Measurements from ENCODE around the gene TPM3.

The TPM3 gene

DNA sequence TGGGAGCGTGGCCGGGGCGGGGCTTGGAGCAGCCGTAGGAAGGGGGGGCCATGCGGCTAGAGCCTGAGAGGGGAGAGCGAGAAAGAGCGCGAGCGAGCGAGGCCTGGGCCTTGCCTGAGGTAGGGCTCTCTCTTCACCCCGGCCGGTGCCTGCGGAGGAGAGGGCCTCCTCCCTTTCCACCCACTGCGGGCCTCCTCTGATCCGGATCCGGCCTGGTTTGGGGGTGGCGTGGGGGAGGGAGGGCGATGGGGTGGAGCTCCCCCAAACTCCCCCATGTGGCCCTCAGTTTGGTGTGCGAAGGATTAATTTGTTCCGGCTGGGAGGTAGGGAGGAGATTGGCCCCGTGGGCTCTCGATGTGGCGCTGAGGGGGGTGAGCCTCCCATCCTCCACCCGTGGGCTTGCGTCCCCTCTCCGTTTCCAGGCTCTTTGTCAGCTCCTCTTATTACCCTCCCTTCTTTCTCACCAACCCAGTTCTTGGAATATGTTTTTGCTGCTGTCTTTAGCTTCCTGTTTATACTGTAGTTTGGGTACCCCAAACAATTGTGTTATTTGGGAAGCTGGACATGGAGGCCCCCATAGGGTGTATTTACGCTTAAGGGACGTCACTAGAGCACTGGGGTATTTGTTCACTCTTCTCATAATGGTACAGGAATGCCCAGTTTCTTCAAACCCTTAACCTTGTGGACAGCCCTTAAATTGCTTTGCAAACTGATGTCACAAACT lies 29.5 kb upstream of the TPM3 start:
- no peak overlapping the region for H2BK12ac ChIP-seq (ENCODE audit: low read length)
- H3K18ac ChIP-seq (ENCODE audit: low read length) = peak overlapping the region; percentile 97
- peaks cover 6 to 19% of the 10 kb centered on the region in 2 experiments for H3K36me3 ChIP-seq (ENCODE audit: control insufficient read depth in 1 of 2, insufficient read depth in 2 of 2, low read length in 2 of 2)
- H4K12ac ChIP-seq (ENCODE audit: low read depth, low read length) = peak overlapping the region; percentile 98
- peak overlapping the region; percentile 97 for H3K9ac ChIP-seq (ENCODE audit: low read length)
- peak; percentile 42 to 61 for DNase-seq
- H3K79me1 ChIP-seq (ENCODE audit: low read length) = peaks cover 13% of the 10 kb centered on the region
- peak overlapping the region; percentile 97 for H2BK5ac ChIP-seq (ENCODE audit: low read depth, low read length, poor library complexity)
- H3K27me3 ChIP-seq (ENCODE audit: insufficient read depth, low read length) = no peaks in the 10 kb centered on the region
- peak overlapping the region; percentile 100 for H3K4ac ChIP-seq (ENCODE audit: low read depth, low read length)
- H3K23ac ChIP-seq (ENCODE audit: low read length) = no peak overlapping the region
- peak overlapping the region; percentile 95 for H4K8ac ChIP-seq (ENCODE audit: low read depth, low read length)
- peak overlapping the region; percentile 75 for H3K4me2 ChIP-seq (ENCODE audit: low read length)
- peaks cover 2 to 4% of the 10 kb centered on the region in 2 experiments for H3K4me1 ChIP-seq (ENCODE audit: control insufficient read depth in 1 of 2, insufficient read depth in 2 of 2, low read length in 2 of 2)
- peak overlapping the region; percentile 98 for H2AK5ac ChIP-seq (ENCODE audit: low read length)
- peak overlapping the region; percentile 97 for H4K91ac ChIP-seq (ENCODE audit: low read depth, low read length)
- peak overlapping the region; percentile 72 for H2AFZ ChIP-seq (ENCODE audit: insufficient read depth, low read length, poor library complexity)
- peak overlapping the region; percentile 99 for H3K14ac ChIP-seq (ENCODE audit: low read length)
- H3K9me3 ChIP-seq (ENCODE audit: insufficient read depth, low read depth, low read length) = no peaks in the 10 kb centered on the region
- H2BK120ac ChIP-seq (ENCODE audit: insufficient read depth, low read length, poor library complexity) = peak overlapping the region; percentile 89
- peaks cover 20% of the 10 kb centered on the region for H3K79me2 ChIP-seq (ENCODE audit: control insufficient read depth, insufficient read depth, low read length, poor library complexity)
- H3K4me3 ChIP-seq (ENCODE audit: low read depth, low read length) = peak overlapping the region; percentile 89
- H3K27ac ChIP-seq (ENCODE audit: low read depth, low read length) = peak overlapping the region; percentile 83
- no CpG with 5 or more reads among the region's 28 CpGs for WGBS (ENCODE audit: extremely low coverage, insufficient coverage, insufficient read length)

DNA sequence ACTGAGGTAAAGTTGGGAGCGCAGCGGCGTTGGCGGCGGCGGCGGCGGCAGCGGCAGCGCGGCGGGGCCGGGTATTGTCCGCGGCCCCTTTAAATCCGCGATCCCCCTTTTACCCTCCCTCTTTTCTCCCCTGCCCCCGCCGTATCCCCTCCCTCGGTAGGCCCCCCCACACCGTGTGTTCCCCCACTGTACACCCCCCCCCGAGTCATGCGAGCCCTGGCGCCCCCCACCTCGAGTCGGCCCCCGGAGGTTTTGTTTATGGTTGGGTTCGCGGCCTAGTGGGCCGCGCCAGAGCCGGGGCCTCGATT lies 29.0 kb upstream of the TPM3 start:
- Histone ChIP-seq H3K9ac (ENCODE audit: low read length) (peak overlapping the region; percentile 97), H2AFZ (ENCODE audit: insufficient read depth, low read length, poor library complexity) (no peak overlapping the region), H3K4me1 (ENCODE audit: control insufficient read depth in 1 of 2, insufficient read depth in 2 of 2, low read length in 2 of 2) (peaks cover 2 to 4% of the 10 kb centered on the region in 2 experiments), H2BK12ac (ENCODE audit: low read length) (no peak overlapping the region), H2AK5ac (ENCODE audit: low read length) (peak overlapping the region; percentile 98), H4K91ac (ENCODE audit: low read depth, low read length) (peak overlapping the region; percentile 97), H3K27me3 (ENCODE audit: insufficient read depth, low read length) (no peaks in the 10 kb centered on the region), H2BK5ac (ENCODE audit: low read depth, low read length, poor library complexity) (peak overlapping the region; percentile 97), H2BK120ac (ENCODE audit: insufficient read depth, low read length, poor library complexity) (peak overlapping the region; percentile 89), H3K4me3 (ENCODE audit: low read depth, low read length) (peak overlapping the region; percentile 89), H4K12ac (ENCODE audit: low read depth, low read length) (peak overlapping the region; percentile 98), H3K36me3 (ENCODE audit: control insufficient read depth in 1 of 2, insufficient read depth in 2 of 2, low read length in 2 of 2) (peaks cover 5 to 18% of the 10 kb centered on the region in 2 experiments), H3K4ac (ENCODE audit: low read depth, low read length) (peak overlapping the region; percentile 100), H3K79me1 (ENCODE audit: low read length) (peaks cover 13% of the 10 kb centered on the region), H3K23ac (ENCODE audit: low read length) (no peak overlapping the region), H3K27ac (ENCODE audit: low read depth, low read length) (peak overlapping the region; percentile 83), H3K9me3 (ENCODE audit: insufficient read depth, low read depth, low read length) (no peaks in the 10 kb centered on the region), H3K18ac (ENCODE audit: low read length) (peak overlapping the region; percentile 97), H4K8ac (ENCODE audit: low read depth, low read length) (peak overlapping the region; percentile 95), H3K79me2 (ENCODE audit: control insufficient read depth, insufficient read depth, low read length, poor library complexity) (peaks cover 20% of the 10 kb centered on the region), H3K4me2 (ENCODE audit: low read length) (peak overlapping the region; percentile 75), H3K14ac (ENCODE audit: low read length) (peak overlapping the region; percentile 99)
- DNase-seq = no peak
- WGBS (ENCODE audit: extremely low coverage, insufficient coverage, insufficient read length) = no CpG with 5 or more reads among the region's 33 CpGs

DNA sequence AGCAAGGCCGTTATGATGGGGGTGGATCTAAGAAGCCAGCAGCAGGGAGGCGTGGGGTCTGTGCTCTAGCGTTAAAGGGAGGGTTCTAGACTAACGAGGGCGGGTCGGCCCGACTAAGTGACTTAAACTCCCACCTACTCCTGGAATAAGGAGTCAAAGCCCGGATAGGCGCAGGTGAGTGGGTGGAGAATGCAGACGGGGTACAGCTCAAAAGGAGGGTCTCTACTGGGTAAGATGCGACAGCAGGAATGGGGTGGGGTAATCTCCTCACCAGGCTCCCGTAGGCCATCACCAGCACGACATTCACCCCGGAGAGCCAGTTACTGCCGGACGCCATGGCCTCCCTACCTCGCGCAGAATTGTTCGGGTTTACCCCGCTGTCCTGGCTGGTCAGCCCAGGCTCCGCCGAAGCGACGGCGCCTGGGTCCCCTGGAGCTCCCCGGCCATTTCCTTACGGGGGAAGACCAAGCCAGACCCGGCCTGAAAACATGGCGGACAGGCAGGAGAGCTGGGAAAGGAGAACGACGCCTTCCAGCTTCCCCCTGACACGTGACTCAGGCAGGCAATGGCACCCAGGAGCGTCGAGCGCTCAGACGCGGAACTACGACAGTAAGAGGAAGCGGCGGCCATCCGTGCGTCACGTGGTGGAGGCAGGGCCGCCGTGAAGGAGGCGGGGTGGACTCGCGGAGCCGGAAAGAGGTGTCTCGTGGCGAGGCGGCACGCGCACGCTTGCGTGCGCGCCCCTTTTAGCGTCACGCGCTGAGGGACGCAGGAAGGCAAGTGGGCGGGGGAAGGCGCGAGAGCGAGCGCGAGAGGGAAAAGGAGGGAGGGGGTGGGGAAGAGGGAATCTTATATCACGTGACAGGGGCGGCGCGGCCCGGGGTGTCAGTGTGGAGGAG lies 28.4 kb upstream of the TPM3 start, which contains the start of gene UBAP2L:
UBAP2L (plus strand) TSS at position 885 of the 899 bp plus-strand sequence. CDS start 4,169 bp downstream, outside the sequence.
- peaks cover 13% of the 10 kb centered on the region for H3K79me1 ChIP-seq (ENCODE audit: low read length)
- no peaks in the 10 kb centered on the region for H3K27me3 ChIP-seq (ENCODE audit: insufficient read depth, low read length)
- peak within 1 kb of the TSS; percentile 97 for H4K91ac ChIP-seq (ENCODE audit: low read depth, low read length)
- peaks cover 2 to 4% of the 10 kb centered on the region in 2 experiments for H3K4me1 ChIP-seq (ENCODE audit: control insufficient read depth in 1 of 2, insufficient read depth in 2 of 2, low read length in 2 of 2)
- peak; percentile 100 for DNase-seq
- H3K14ac ChIP-seq (ENCODE audit: low read length) = peak within 1 kb of the TSS; percentile 99
- peak within 1 kb of the TSS; percentile 93 for H3K4me3 ChIP-seq (ENCODE audit: low read depth, low read length)
- peak within 1 kb of the TSS; percentile 75 for H3K4me2 ChIP-seq (ENCODE audit: low read length)
- WGBS (ENCODE audit: extremely low coverage, insufficient coverage, insufficient read length) = no CpG with 5 or more reads among the region's 73 CpGs
- peak within 1 kb of the TSS; percentile 99 for H3K9ac ChIP-seq (ENCODE audit: low read length)
- H3K9me3 ChIP-seq (ENCODE audit: insufficient read depth, low read depth, low read length) = no peaks in the 10 kb centered on the region
- H2BK12ac ChIP-seq (ENCODE audit: low read length) = no peak within 1 kb of the TSS
- H3K36me3 ChIP-seq (ENCODE audit: control insufficient read depth in 1 of 2, insufficient read depth in 2 of 2, low read length in 2 of 2) = peaks cover 2 to 13% of the 10 kb centered on the region in 2 experiments
- peak within 1 kb of the TSS; percentile 72 for H2AFZ ChIP-seq (ENCODE audit: insufficient read depth, low read length, poor library complexity)
- peak within 1 kb of the TSS; percentile 89 for H2BK120ac ChIP-seq (ENCODE audit: insufficient read depth, low read length, poor library complexity)
- H3K23ac ChIP-seq (ENCODE audit: low read length) = no peak within 1 kb of the TSS
- peak within 1 kb of the TSS; percentile 98 for H2AK5ac ChIP-seq (ENCODE audit: low read length)
- peak within 1 kb of the TSS; percentile 97 for H2BK5ac ChIP-seq (ENCODE audit: low read depth, low read length, poor library complexity)
- peak within 1 kb of the TSS; percentile 97 for H3K18ac ChIP-seq (ENCODE audit: low read length)
- peak within 1 kb of the TSS; percentile 97 for H3K27ac ChIP-seq (ENCODE audit: low read depth, low read length)
- peak within 1 kb of the TSS; percentile 98 for H4K12ac ChIP-seq (ENCODE audit: low read depth, low read length)
- peak within 1 kb of the TSS; percentile 96 for H4K8ac ChIP-seq (ENCODE audit: low read depth, low read length)
- H3K79me2 ChIP-seq (ENCODE audit: control insufficient read depth, insufficient read depth, low read length, poor library complexity) = peaks cover 19% of the 10 kb centered on the region
- peak within 1 kb of the TSS; percentile 100 for H3K4ac ChIP-seq (ENCODE audit: low read depth, low read length)

DNA sequence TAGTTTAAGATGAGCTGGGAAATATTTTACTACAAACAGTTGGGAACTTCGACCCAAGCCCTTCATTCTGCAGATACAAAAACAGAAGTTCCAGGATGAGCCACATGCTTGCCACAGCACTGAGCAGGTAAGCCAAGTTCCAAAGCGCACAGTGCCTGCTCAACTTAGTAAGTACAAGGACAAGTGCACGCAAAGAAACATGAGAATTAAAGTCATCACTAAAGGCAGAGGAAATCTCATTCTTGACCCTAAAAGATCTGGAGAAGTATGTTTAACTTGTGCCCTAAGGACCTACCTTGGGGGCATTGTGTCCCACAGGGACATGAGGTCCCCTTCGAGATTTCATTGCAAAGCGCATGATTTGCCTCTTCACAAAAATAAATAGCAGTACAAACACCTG lies 27.6 kb upstream of the TPM3 start:
- Histone ChIP-seq H4K91ac (ENCODE audit: low read depth, low read length) (no peak overlapping the region), H3K4me1 (ENCODE audit: control insufficient read depth in 1 of 2, insufficient read depth in 2 of 2, low read length in 2 of 2) (peaks cover 2 to 4% of the 10 kb centered on the region in 2 experiments), H2AFZ (ENCODE audit: insufficient read depth, low read length, poor library complexity) (no peak overlapping the region), H2AK5ac (ENCODE audit: low read length) (no peak overlapping the region), H2BK12ac (ENCODE audit: low read length) (no peak overlapping the region), H3K4ac (ENCODE audit: low read depth, low read length) (peak overlapping the region; percentile 65), H3K23ac (ENCODE audit: low read length) (no peak overlapping the region), H3K9me3 (ENCODE audit: insufficient read depth, low read depth, low read length) (no peaks in the 10 kb centered on the region), H3K4me2 (ENCODE audit: low read length) (peak overlapping the region; percentile 70), H3K18ac (ENCODE audit: low read length) (no peak overlapping the region), H3K27me3 (ENCODE audit: insufficient read depth, low read length) (no peaks in the 10 kb centered on the region), H3K4me3 (ENCODE audit: low read depth, low read length) (peak overlapping the region; percentile 21), H3K79me2 (ENCODE audit: control insufficient read depth, insufficient read depth, low read length, poor library complexity) (peaks cover 19% of the 10 kb centered on the region), H3K36me3 (ENCODE audit: control insufficient read depth in 1 of 2, insufficient read depth in 2 of 2, low read length in 2 of 2) (peaks cover 3 to 12% of the 10 kb centered on the region in 2 experiments), H4K8ac (ENCODE audit: low read depth, low read length) (no peak overlapping the region), H3K9ac (ENCODE audit: low read length) (peak overlapping the region; percentile 73), H3K27ac (ENCODE audit: low read depth, low read length) (no peak overlapping the region), H3K79me1 (ENCODE audit: low read length) (peaks cover 13% of the 10 kb centered on the region), H2BK5ac (ENCODE audit: low read depth, low read length, poor library complexity) (no peak overlapping the region), H3K14ac (ENCODE audit: low read length) (no peak overlapping the region), H2BK120ac (ENCODE audit: insufficient read depth, low read length, poor library complexity) (no peak overlapping the region), H4K12ac (ENCODE audit: low read depth, low read length) (no peak overlapping the region)
- peak in 1 of 2 donors; percentile 23 for DNase-seq
- no CpG with 5 or more reads among the region's 5 CpGs for WGBS (ENCODE audit: extremely low coverage, insufficient coverage, insufficient read length)
